Heart right ventricle (tissue), 16 donors: ENCODE results near the gene OR2H1. TPM values are rescaled to one million over a fixed set of nuclear protein-coding genes. Genes with fewer than 3 reads are reported as not detected.

Experiments
- ATAC-seq, 8 donors: fragments of 200-7000 bp; cut with Tn5 transposase; one replicate each; pipeline ENCODE4 v1.9.1; 2020; ENCODE audit warnings: mild to moderate bottlenecking in 8 of 8, moderate library complexity in 8 of 8, moderate number of reproducible peaks in 1 of 8
- DNase-seq, 2 donors: peaks; one replicate each; pipeline ENCODE4 v3.0.0-alpha.2; 2020
- H3K27ac ChIP-seq, 10 donors: fragments of 200-600 bp; sonication (generic) in 2 of 10; one replicate each; pipeline versions ENCODE4 v1.5.0 to v1.8.0; 2020 to 2022; ENCODE audit warnings: mild to moderate bottlenecking in 3 of 10
- H3K27me3 ChIP-seq, 7 donors: fragments of 200-600 bp; one replicate each; pipeline ENCODE4 v1.8.0; 2021 to 2022; ENCODE audit warnings: mild to moderate bottlenecking in 2 of 7
- H3K36me3 ChIP-seq, 9 donors: fragments of 200-600 bp; sonication (generic) in 1 of 9; one replicate each; pipeline versions ENCODE4 v1.5.0 to v1.8.0; 2020 to 2022; ENCODE audit warnings: mild to moderate bottlenecking in 2 of 9
- H3K4me1 ChIP-seq, 9 donors: fragments of 200-600 bp; sonication (generic) in 1 of 9; one replicate each; pipeline versions ENCODE4 v1.5.0 to v1.8.0; 2020 to 2022; ENCODE audit warnings: mild to moderate bottlenecking in 4 of 9
- H3K4me3 ChIP-seq, 10 donors: fragments of 200-600 bp; sonication (generic) in 2 of 10; one replicate each; pipeline versions ENCODE4 v1.5.0 to v1.8.0; 2020 to 2022; ENCODE audit warnings: mild to moderate bottlenecking in 7 of 10, moderate library complexity in 2 of 10
- H3K9me3 ChIP-seq, 11 donors: fragments of 200-600 bp in 10 of 11; sonication (generic) in 2 of 11; one replicate each; pipeline versions ENCODE4 v1.5.0 to v1.8.0; 2013 to 2022; ENCODE audit warnings: mild to moderate bottlenecking in 2 of 11, control low read depth in 1 of 11, moderate library complexity in 1 of 11
- WGBS, 2 donors: extraction: QIAGEN DNeasy Blood & Tissue Kit; methylation state at CpG; one replicate each; pipeline ENCODE4 v1.1.7; 2013; ENCODE audit warnings: inconsistent platforms in 1 of 2; 5-methylcytosine and 5-hydroxymethylcytosine counted together
- intact Hi-C, 10 donors: fragments of 100-400 bp; cut with DNase I; formaldehyde crosslinking; loops; one replicate each; pipeline versions ENCODE4 v1.11.1 to v1.14.2; 2022
- polyA plus RNA-seq, 2 donors: library from polyadenylated mRNA; stranded (reverse); fragments of 200-250 nt; gene quantifications; one replicate each; pipeline ENCODE4 v1.2.3, GENCODE V29; 2013
- total RNA-seq, 10 donors: library from RNA; stranded (reverse); fragmentation: NEBNext Ultra II Directional in 3 of 10; extraction: Animal tissue kit (Norgen Biotek cat#: 25700) in 3 of 10; gene quantifications; one replicate each; pipeline versions ENCODE4 v1.2.1 to v1.2.4, GENCODE V29; 2021 to 2023
- TF ChIP-seq, protein P1 (sequence below), 9 donors: fragments of 200-600 bp; sonication (generic) in 2 of 9; IDR thresholded peaks; one replicate each; pipeline versions ENCODE4 v1.5.0 to v1.8.0; 2021 to 2022; ENCODE audit warnings: antibody characterized with exemption in 9 of 9, mild to moderate bottlenecking in 5 of 9, moderate library complexity in 1 of 9
- donor health status: Arrhythmogenic right ventricular cardiomyopathy.
- donor health status: ischemic (EF 13 %, LVEDD 7.1; RV severe dilation, severe dysfunction).
- donor health status: healthy with polysubstance abuse.
- donor health status: DM: no; HTN: yes; CAD: no.
- donor health status: DM: no; HTN: no; CAD: no.
- donor health status: ischemic (EF 25% LVEDD 6.9; RV normal size, moderate dysfunction).
- donor health status: ischemic (EF 25% LVEDD 5.7; RV mildly dilated, moderate dysfunction).
- donor health status: healthy.
- donor health status: DM: yes; HTN: yes; CAD: no.
- donor health status: Ischemic cardiomyopathy.
- donor health status: ischemic (EF 35%, LVEDD 5.7; RV mildly dilated, moderate dysfunction).
- donor health status: nonischemic (EF 11% LVEDD 7.7; RV severe dilation, severe dysfunction).
- donor health status: DM: yes; HTN: yes; CAD: no.
- donor health status: PGD.
- donor health status: ischemic (EF 29% LVEDD 5.4; RV normal size, mild dysfunction).
- donor health status: nonischemic (EF 23%, LVEDD 6.1; RV moderate dilation, normal function).

OR2H1 gene
- total and polyA plus RNA-seq, 12 donors, result not detected

DNA sequence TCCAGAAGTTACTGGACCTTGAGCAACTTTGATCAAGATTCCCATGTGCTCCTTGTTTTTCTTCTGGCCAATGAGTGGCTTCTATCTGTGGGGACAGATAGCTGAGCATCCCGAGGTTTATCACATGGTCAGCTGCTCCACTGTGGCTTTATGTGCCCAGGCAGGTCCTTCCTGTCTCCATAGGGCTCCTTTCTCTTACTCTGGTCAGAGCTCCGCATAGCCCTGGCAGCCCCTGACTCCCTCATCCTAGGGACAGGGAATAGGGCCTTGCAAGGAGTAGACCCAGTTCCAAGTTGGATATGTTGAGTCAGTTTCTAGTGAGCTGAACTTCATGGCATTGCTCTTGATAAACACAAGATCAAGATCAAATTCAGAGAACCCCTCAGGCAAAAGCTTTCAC lies 37.2 kb downstream of the OR2H1 start:
- no peak overlapping the region for H3K27ac ChIP-seq
- H3K36me3 ChIP-seq, result no peaks in the 10 kb centered on the region
- ATAC-seq, result no peak
- TF ChIP-seq, protein P1, sequence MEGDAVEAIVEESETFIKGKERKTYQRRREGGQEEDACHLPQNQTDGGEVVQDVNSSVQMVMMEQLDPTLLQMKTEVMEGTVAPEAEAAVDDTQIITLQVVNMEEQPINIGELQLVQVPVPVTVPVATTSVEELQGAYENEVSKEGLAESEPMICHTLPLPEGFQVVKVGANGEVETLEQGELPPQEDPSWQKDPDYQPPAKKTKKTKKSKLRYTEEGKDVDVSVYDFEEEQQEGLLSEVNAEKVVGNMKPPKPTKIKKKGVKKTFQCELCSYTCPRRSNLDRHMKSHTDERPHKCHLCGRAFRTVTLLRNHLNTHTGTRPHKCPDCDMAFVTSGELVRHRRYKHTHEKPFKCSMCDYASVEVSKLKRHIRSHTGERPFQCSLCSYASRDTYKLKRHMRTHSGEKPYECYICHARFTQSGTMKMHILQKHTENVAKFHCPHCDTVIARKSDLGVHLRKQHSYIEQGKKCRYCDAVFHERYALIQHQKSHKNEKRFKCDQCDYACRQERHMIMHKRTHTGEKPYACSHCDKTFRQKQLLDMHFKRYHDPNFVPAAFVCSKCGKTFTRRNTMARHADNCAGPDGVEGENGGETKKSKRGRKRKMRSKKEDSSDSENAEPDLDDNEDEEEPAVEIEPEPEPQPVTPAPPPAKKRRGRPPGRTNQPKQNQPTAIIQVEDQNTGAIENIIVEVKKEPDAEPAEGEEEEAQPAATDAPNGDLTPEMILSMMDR (IDR thresholded peaks at IDR 0.05), result no peak
- WGBS, 2 donors, result 60 to 64% methylated on average over 2 of the region's 2 CpGs
- intact Hi-C loops, result no loop called here
- H3K4me3 ChIP-seq, result no peak overlapping the region
- peaks cover 0 to 26% (median 11%) of the 10 kb centered on the region in 7 donors for H3K27me3 ChIP-seq
- no peaks in the 10 kb centered on the region for H3K9me3 ChIP-seq
- no peak for DNase-seq
- H3K4me1 ChIP-seq, result no peaks in the 10 kb centered on the region

DNA sequence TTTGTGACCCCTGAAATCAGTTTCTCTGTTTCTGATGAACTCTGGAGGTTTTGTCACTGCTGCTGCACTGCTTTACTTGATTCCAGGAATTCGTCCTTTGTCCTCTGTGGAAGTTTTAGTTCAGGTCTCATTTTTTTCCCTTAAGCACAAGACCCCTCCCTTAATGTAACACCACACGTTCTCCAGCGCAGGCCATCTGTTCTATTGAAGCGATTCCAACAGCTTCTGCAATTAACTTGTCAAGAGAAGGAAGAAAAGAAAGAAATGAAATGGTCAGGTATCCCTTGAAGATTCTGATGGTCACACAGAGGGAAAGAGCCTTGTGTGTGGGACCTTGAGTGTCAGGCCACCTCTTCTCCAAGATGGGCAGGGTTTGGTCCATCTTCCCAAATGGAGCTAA lies 38.6 kb downstream of the OR2H1 start:
- TF ChIP-seq, protein P1 (IDR thresholded peaks at IDR 0.05), result no peak
- no peak for ATAC-seq
- peaks cover 0 to 30% (median 11%) of the 10 kb centered on the region in 7 donors for H3K27me3 ChIP-seq
- H3K4me3 ChIP-seq, result no peak overlapping the region
- no peaks in the 10 kb centered on the region for H3K9me3 ChIP-seq
- intact Hi-C loops, result no loop called here
- WGBS, 2 donors, result 68 to 70% methylated on average over 4 of the region's 4 CpGs
- H3K27ac ChIP-seq, result no peak overlapping the region
- H3K4me1 ChIP-seq, result no peaks in the 10 kb centered on the region
- no peak for DNase-seq
- no peaks in the 10 kb centered on the region for H3K36me3 ChIP-seq

DNA sequence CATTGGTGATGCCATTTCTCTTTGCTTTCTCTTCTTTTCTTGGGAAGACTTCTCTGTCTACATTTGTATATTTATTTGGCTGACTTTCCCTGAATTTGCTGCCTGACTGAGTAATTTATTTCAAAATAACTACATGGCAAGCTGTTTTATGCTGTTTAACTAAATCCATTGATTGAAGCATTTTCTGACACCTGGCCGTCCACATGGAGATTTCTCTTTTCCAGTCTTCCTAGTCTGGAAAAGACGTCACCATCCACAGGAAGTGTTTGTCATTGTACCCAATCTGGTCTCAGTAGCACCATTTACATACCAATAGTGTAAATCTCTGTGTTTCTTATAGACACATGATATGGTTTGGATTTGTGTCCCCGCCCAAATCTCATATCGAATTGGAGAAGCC lies 40.0 kb downstream of the OR2H1 start:
- Histone ChIP-seq H3K4me3 (no peak overlapping the region), H3K36me3 (no peaks in the 10 kb centered on the region), H3K27me3 (peaks cover 0 to 33% (median 17%) of the 10 kb centered on the region in 7 donors), H3K9me3 (no peaks in the 10 kb centered on the region), H3K27ac (no peak overlapping the region), H3K4me1 (no peaks in the 10 kb centered on the region)
- 74 to 83% methylated on average over 4 of the region's 4 CpGs for WGBS, 2 donors
- intact Hi-C loops, result no loop called here
- ATAC-seq, result no peak
- TF ChIP-seq, protein P1 (IDR thresholded peaks at IDR 0.05), result no peak
- DNase-seq, result no peak

DNA sequence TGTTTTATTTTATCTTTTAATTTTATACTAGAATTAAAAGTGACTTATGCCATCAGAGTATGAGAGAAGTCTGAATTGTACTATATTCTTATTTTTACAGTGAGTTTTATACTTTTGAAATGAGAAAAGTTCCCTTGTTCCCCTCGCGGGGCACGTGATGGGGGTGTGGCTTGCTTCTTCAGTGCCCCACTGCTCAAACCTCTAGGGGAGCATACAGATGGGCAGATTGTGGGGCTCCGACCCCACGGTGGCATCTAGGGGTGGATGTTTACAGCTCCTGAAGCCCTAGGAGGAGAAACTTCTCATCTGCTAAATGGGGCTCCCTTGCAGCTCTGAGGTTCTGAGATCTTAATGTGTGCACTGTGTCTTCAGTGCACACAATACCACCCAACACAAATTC lies 42.7 kb downstream of the OR2H1 start:
- Histone ChIP-seq H3K4me1 (no peaks in the 10 kb centered on the region), H3K27me3 (peaks cover 0 to 39% (median 15%) of the 10 kb centered on the region in 7 donors), H3K36me3 (no peaks in the 10 kb centered on the region), H3K27ac (no peak overlapping the region), H3K9me3 (no peaks in the 10 kb centered on the region), H3K4me3 (no peak overlapping the region)
- intact Hi-C loops, result no loop called here
- DNase-seq, result no peak
- ATAC-seq, result no peak
- 76 to 78% methylated on average over 5 of the region's 5 CpGs for WGBS, 2 donors
- TF ChIP-seq, protein P1 (IDR thresholded peaks at IDR 0.05), result no peak
